ENCODE data around the gene CAPZB. TPM values are rescaled to one million over a fixed set of nuclear protein-coding genes. Genes with fewer than 3 reads are reported as not detected.

CAPZB gene
- total RNA-seq, 1 donor from 2014 or later: 352 TPM

- no peak for DNase-seq (ENCODE audit: low spot score)
- Mint-ChIP-seq H3K4me1 (ENCODE audit: low read depth) (peaks cover 94% of the 10 kb centered on the region), H3K27me3 (ENCODE audit: low read depth) (no peaks in the 10 kb centered on the region), H3K9me3 (ENCODE audit: low read depth) (no peaks in the 10 kb centered on the region), H3K4me3 (ENCODE audit: unreplicated experiment) (peak overlapping the region; percentile 8), H3K27ac (ENCODE audit: unreplicated experiment) (peak overlapping the region; percentile 99), H3K36me3 (ENCODE audit: low read depth) (no peaks in the 10 kb centered on the region)
- no peak for TF ChIP-seq CTCF (IDR thresholded peaks at IDR 0.05)
Measured at GRCh38 chr1:19436716-19437476, 48.4 kb downstream of the CAPZB start.

GRCh38 chr1:19435851-19436455 lies 49.4 kb downstream of the CAPZB start:
- peaks cover 85% of the 10 kb centered on the region for H3K4me1 Mint-ChIP-seq (ENCODE audit: low read depth)
- H3K4me3 Mint-ChIP-seq (ENCODE audit: unreplicated experiment): peak overlapping the region; percentile 14
- no peaks in the 10 kb centered on the region for H3K9me3 Mint-ChIP-seq (ENCODE audit: low read depth)
- peak overlapping the region; percentile 99 for H3K27ac Mint-ChIP-seq (ENCODE audit: unreplicated experiment)
- no peak for DNase-seq (ENCODE audit: low spot score)
- H3K36me3 Mint-ChIP-seq (ENCODE audit: low read depth): no peaks in the 10 kb centered on the region
- no peaks in the 10 kb centered on the region for H3K27me3 Mint-ChIP-seq (ENCODE audit: low read depth)
- TF ChIP-seq CTCF (IDR thresholded peaks at IDR 0.05): no peak

GRCh38 chr1:19435181-19435580 lies 50.2 kb downstream of the CAPZB start:
- no peaks in the 10 kb centered on the region for H3K9me3 Mint-ChIP-seq (ENCODE audit: low read depth)
- no peaks in the 10 kb centered on the region for H3K27me3 Mint-ChIP-seq (ENCODE audit: low read depth)
- no peak for DNase-seq (ENCODE audit: low spot score)
- H3K4me1 Mint-ChIP-seq (ENCODE audit: low read depth): peaks cover 85% of the 10 kb centered on the region
- no peak for TF ChIP-seq CTCF (IDR thresholded peaks at IDR 0.05)
- no peaks in the 10 kb centered on the region for H3K36me3 Mint-ChIP-seq (ENCODE audit: low read depth)
- peak overlapping the region; percentile 99 for H3K27ac Mint-ChIP-seq (ENCODE audit: unreplicated experiment)
- H3K4me3 Mint-ChIP-seq (ENCODE audit: unreplicated experiment): peak overlapping the region; percentile 32

GRCh38 chr1:19433719-19433998 lies 51.7 kb downstream of the CAPZB start:
- no peak for DNase-seq (ENCODE audit: low spot score)
- peak overlapping the region; percentile 99 for H3K27ac Mint-ChIP-seq (ENCODE audit: unreplicated experiment)

More at GRCh38 chr1:19433719-19433998, 51.7 kb downstream of the CAPZB start:
- no peaks in the 10 kb centered on the region for H3K9me3 Mint-ChIP-seq (ENCODE audit: low read depth)
- no peaks in the 10 kb centered on the region for H3K27me3 Mint-ChIP-seq (ENCODE audit: low read depth)
- no peaks in the 10 kb centered on the region for H3K36me3 Mint-ChIP-seq (ENCODE audit: low read depth)
- TF ChIP-seq CTCF (IDR thresholded peaks at IDR 0.05): no peak
- H3K4me1 Mint-ChIP-seq (ENCODE audit: low read depth): peaks cover 85% of the 10 kb centered on the region
- H3K4me3 Mint-ChIP-seq (ENCODE audit: unreplicated experiment): no peak overlapping the region

All from chondrocyte (in vitro differentiated cells).